ENCODE results near the gene CCSER1. TPM values are rescaled to one million over a fixed set of nuclear protein-coding genes. Genes with fewer than 3 reads are reported as not detected.

The CCSER1 gene
- total and polyA plus RNA-seq, 2 of the 8 experiments (the other 6 are each of a cell fraction or from before 2014, with no cell fraction given) = 0.26 to 0.84 TPM

GRCh38 chr4:91611782-91612181 lies 1484.6 kb downstream of the CCSER1 start:
- Histone ChIP-seq H3K56ac (replicated peaks; ENCODE audit: insufficient read length, low read depth, low read length) (no peak overlapping the region), H3K4me1 (replicated peaks in 1 of 4; ENCODE audit: control insufficient read depth in 3 of 4, insufficient read depth in 4 of 4, low read length in 3 of 4) (no peaks in the 10 kb centered on the region), H3K9ac (replicated peaks in 1 of 4; ENCODE audit: extremely low read depth in 1 of 4, low read depth in 3 of 4, low read length in 3 of 4) (no peak overlapping the region), H3K23me2 (ENCODE audit: low read depth, low read length) (no peaks in the 10 kb centered on the region), H2BK5ac (ENCODE audit: low read depth, low read length) (no peak overlapping the region), H3K27me3 (replicated peaks in 1 of 4; ENCODE audit: control insufficient read depth in 3 of 4, extremely low read depth in 1 of 4, insufficient read depth in 3 of 4, low read length in 3 of 4) (no peaks in the 10 kb centered on the region), H3K79me2 (ENCODE audit: control insufficient read depth in 1 of 2, insufficient read depth in 2 of 2, low read length in 2 of 2) (no peaks in the 10 kb centered on the region), H2BK12ac (ENCODE audit: low read depth, low read length) (no peak overlapping the region), H4K91ac (replicated peaks; ENCODE audit: insufficient read length, low read length) (no peak overlapping the region), H3K18ac (ENCODE audit: extremely low read depth, low read length) (no peak overlapping the region; the same call in 1 of the 2 replicates), H3K79me1 (ENCODE audit: low read depth, low read length) (no peaks in the 10 kb centered on the region), H2BK120ac (replicated peaks; ENCODE audit: low read depth, low read length) (no peak overlapping the region), H3K23ac (ENCODE audit: insufficient read length) (no peak overlapping the region), H3K14ac (ENCODE audit: insufficient read length) (no peak overlapping the region), H4K20me1 (replicated peaks in 1 of 2; ENCODE audit: control insufficient read depth in 1 of 2, insufficient read depth in 2 of 2, low read length in 2 of 2) (no peaks in the 10 kb centered on the region), H2BK20ac (ENCODE audit: low read length) (no peak overlapping the region), H3K4ac (replicated peaks; ENCODE audit: insufficient read length, low read depth, low read length) (no peak overlapping the region), H2AK5ac (ENCODE audit: low read depth, low read length) (no peak overlapping the region), H3K9me3 (ENCODE audit: insufficient read depth in 2 of 2, low read depth in 1 of 2, low read length in 1 of 2) (no peaks in the 10 kb centered on the region), H2AFZ (ENCODE audit: low read length) (peak overlapping the region; percentile 43; the same call in 1 of the 2 replicates), H4K8ac (ENCODE audit: extremely low read depth, insufficient read depth, low read length) (no peak overlapping the region), H4K5ac (ENCODE audit: insufficient read length, low read depth, low read length) (no peak overlapping the region), H3K27ac (ENCODE audit: low read depth, low read length) (no peak overlapping the region), H3K4me2 (ENCODE audit: insufficient read depth in 1 of 2, low read depth in 2 of 2, low read length in 2 of 2) (no peak overlapping the region), H3K36me3 (ENCODE audit: control insufficient read depth in 2 of 4, insufficient read depth in 4 of 4, low read length in 3 of 4) (no peaks in the 10 kb centered on the region; a peak in 1 of 8 replicates), H3K4me3 (ENCODE audit: extremely low read depth in 1 of 4, insufficient read depth in 2 of 4, low read depth in 3 of 4, low read length in 4 of 4) (no peak overlapping the region), H2BK15ac (ENCODE audit: low read length) (no peak overlapping the region)
- DNase-seq (ENCODE audit: low read depth in 1 of 2, low spot score in 2 of 2) (no peak), FAIRE-seq (no peak)
- CTCF ChIA-PET (ENCODE audit: partially characterized antibody) = no interaction called here
- 84% methylated on average over 5 of the region's 5 CpGs; no CpG with 5 or more reads in 1 of the 2 experiments for WGBS, 2 experiments (ENCODE audit: extremely low coverage in 1 of 2, insufficient coverage in 1 of 2, insufficient read length in 1 of 2, insufficient replicate concordance in 2 of 2, low coverage in 1 of 2, low lambda C conversion rate in 2 of 2, missing lambda C conversion rate in 1 of 2)
- TF ChIP-seq KDM5A (IDR thresholded peaks at IDR 0.05; ENCODE audit: low read length) (no peak), SP2 (IDR thresholded peaks at IDR 0.05; ENCODE audit: low read length) (no peak), MAX (IDR thresholded peaks at IDR 0.05) (no peak), POU5F1 (IDR thresholded peaks at IDR 0.05; ENCODE audit: low read depth, low read length) (no peak), TCF12 (IDR thresholded peaks at IDR 0.05; ENCODE audit: low read depth, low read length) (no peak), BCL11A (IDR thresholded peaks at IDR 0.05; ENCODE audit: low read depth in 2 of 2, low read length in 2 of 2) (no peak), YY1 (IDR thresholded peaks at IDR 0.05; ENCODE audit: low read depth, low read length) (no peak)
- POLR2A ChIA-PET (ENCODE audit: partially characterized antibody) = no interaction called here
